Measurements from ENCODE around the gene JMJD8.

Gene JMJD8

DNA sequence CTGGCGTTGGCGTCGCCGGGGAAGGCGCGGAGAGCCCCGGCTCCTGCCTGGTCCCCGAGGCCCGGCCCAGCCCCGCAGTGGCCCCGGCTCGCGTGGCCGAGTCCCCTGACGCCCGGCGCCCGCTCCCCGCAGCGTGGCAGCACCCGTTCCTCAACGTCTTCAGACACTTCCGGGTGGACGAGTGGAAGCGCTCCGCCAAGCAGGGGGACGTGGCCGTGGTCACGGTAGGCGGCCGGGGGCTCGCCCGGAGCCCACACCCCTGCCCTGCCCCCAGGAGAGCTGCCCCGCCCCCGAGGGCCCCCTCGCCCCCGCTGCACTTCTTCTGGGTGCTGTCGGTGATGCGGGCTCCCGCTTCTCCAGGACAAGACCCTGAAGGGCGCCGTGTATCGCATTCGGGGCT, 34.5 kb downstream of the JMJD8 start:
- Histone ChIP-seq H3K27ac (peak overlapping the region; percentile 34 to 96 (median 90)), H3K4me3 (peak overlapping the region; percentile 53 to 86 (median 68))

DNA sequence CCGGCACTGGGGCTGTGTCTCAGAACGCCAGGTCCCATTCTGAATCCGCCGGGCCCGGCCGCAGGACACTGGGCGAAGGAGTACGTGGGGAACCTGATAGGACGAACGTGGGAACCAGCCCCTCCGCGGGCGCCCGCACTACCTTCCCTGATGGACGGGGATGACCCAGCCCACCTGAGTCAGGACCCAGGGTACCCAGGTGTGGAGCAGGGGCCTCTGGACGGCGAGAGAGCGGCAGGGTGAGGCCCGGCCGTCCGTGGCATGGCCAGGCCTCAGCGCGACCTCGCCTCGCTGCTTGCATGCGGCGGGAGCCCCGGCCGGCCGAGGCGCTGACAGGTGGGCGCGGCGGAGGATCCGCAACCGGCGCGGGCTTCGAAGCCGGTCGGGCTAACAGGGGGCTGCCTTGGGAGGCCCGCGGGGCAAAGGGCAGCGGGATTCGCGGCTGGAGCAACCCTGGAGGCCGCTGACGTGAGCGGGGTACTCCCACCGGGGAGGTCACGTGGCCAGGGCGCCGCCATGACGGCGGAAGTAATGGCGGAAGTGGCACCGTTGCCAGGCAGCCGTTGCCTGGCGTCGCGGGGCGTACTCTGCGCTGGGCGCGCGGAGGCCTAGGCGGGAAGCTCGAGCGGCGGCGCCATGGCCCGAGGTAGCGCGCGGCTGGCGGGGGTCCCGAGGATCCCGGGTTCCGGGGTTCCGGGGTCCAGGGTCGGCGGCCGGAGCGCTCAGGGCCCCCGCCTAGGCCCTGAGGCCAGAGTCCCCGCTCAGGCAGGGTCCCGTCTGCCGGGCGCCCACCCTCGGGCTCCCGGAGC, 35.1 kb downstream of the JMJD8 start, which contains the start of gene WDR90:
Gene WDR90, plus strand, starts transcription at position 585 of the 809 bp plus-strand sequence. Its CDS starts 52 bp downstream, at position 637.
- H3K27ac ChIP-seq, result peak within 1 kb of the TSS; percentile 60 to 96 (median 90)

DNA sequence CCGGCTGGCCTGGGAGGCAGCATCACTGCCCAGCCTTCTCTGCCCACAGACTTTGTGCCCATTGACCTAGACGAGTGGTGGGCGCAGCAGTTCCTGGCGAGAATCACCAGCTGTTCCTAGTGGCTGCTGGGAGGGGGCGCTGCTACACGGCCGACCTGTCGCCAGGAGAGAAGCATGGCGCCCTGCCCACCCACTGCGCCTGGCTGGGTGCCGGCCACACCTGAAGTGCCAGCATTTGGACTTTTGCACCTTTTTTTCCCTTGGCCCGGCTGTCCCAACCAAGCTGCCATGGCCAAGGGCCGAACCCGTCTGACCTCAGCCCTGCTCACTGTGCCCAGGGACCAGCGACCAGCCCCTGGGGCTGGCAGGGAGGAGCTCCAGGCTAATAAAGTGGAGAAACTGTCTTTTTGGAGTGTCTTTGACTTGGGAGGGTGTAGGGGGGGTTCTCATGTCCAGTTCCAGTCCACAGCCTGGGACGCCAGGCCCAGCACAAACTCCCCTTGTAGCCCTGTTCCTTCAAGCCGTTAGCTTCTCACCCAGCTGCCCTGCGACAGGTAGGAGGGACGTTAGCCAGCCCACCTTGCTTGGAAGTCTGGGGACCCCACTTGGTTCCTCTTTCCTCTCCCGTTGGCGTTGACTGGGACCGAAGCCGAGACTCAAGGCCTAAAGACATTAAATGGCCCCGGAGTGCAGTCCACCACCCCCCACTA, 35.9 kb downstream of the JMJD8 start:
- peak overlapping the region; percentile 53 to 86 (median 68) for H3K4me3 ChIP-seq
- H3K27ac ChIP-seq, result peak overlapping the region; percentile 60 to 96 (median 90)

More for the DNA sequence above, 35.1 kb downstream of the JMJD8 start, which contains the start of gene WDR90:
- H3K4me3 ChIP-seq, result peak within 1 kb of the TSS; percentile 53 to 86 (median 68)

DNA sequence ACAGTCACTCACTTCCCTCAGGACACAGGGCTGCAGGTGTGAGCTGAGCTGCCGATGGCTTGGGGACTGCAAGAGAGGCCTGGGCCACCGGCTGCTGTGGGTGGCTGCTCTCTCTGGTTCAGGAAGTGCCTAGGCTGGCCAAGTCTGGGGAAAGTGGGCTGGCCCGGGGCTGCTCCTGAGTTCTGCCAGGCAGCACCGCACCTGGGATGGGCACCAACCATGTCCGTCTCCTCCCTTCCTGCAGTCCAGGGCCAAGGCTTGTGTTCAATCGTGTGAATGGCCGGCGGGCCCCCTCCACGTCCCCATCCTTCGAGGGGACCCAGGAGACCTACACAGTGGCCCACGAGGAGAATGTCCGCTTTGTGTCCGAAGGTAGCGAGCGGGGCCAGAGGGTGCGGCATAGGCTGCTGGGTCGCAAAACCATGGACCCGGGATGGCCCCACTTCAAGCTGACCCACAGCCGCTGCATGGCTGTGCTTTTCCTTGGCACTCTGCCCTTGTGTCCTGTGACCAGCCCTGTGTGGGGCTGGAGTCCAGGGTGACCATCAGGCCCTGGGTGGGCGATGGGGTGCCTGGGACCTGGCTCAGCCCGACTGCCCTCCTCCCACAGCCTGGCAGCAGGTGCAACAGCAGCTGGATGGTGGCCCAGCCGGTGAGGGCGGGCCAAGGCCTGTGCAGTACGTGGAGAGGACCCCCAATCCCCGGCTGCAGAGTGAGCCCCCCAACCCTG, 36.8 kb downstream of the JMJD8 start:
- Histone ChIP-seq H3K4me3 (peak overlapping the region in 1 of 7 experiments; percentile 82), H3K27ac (peak overlapping the region in 3 of 21 experiments; percentile 92 to 96 (median 96))

DNA sequence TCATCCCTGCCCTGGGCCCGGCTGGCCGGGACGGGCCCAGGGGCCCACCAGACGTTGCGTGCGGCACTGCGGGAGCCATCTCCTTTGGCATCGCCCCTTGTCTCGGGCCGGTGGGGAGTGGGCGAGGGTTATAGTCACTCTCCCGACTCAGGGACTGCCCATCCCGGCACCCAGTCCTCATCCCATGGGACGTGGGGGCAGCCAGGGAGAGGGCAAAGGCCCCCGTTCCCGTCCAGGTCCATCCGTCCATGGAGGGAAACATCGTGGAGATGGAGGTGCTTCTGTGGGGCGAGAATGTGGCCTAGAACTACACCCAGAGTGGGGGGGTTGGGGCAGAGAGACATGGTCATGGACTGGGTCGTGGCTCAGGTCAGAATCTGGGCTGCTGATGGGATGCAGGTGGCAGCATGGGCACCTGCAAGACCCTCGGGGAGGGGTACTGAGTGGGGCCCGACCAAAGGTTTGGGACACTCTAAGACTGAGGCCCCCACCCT, 37.4 kb downstream of the JMJD8 start:
- no peak overlapping the region for H3K27ac ChIP-seq
- no peak overlapping the region for H3K4me3 ChIP-seq

DNA sequence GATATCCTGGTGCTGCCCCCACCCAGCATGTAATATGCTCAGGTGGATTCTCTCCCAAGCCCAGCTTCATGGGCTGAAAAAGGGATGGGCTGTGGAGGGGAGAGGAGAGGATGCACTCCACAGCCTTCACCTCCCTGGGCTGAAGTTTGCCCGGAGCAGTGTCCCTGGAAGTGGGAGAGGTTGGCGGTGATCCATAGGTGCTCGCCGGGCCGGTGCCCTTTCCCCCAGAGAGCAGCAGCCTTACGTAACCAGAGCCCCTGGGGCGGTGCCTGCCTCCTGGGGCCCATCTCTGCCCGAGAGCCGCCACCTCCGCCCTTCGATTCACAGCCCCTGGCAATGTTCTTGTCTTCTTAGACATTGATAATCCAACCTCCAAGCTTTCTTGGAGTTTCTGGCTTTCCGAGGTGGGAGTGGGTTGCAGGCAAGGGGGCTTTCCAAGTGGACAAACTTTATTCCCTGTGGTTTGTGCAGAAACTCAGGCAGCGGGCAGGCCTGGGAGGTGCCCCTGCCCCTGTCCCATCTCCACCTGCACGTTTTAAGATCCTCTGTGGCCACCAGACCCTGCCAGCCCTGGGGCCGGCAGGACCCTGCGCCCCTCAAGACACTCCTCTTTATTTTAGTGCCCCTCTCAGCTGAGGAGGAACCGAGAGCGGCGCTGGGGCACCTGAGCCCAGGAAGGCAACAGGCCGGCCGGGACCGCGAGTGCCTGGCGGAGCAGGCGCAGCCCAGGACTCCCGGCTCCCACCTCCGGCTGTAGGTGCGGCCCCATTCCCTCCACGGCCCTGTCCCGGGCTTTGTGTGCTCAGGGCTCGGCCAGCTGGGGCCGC, 38.1 kb downstream of the JMJD8 start:
- H3K4me3 ChIP-seq, result no peak overlapping the region
- no peak overlapping the region for H3K27ac ChIP-seq

DNA sequence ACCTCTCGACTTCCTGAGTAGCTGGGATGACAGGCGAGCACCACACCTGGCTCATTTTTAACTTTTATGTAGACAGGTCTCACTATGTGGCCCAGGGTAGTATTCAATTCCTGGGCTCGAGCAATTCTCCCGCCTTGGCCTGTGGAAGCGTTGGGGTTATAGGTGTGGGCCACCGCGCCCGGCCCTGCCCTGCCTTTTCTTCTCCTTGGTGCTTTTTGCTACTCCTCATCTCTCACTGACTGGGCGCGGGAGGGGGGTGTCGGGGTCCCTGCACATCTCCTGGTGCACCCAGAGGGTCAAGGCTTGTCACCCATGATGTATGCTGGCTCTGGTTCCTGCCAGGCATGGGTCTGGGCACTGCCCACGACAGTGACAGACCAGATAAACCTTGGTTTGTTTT, 39.6 kb downstream of the JMJD8 start:
- Histone ChIP-seq H3K4me3 (no peak overlapping the region), H3K27ac (no peak overlapping the region)

DNA sequence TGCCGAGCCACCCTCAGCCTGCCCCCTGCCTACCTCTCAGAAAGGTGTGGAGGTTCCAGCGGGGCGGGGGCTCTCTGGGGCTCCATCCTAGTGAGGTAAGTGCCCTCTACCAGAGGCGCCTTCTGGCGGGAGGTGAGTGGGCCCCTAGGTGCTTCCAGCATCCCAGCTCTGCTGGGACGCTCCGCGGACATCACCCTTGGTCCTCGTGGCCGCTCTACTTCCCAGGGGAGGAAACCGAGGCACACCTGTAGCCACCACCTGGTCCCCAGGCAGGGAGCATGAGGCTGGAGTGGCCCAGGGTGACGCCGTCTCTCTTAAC, 41.1 kb downstream of the JMJD8 start:
- peak overlapping the region in 13 of 21 experiments; percentile 16 to 82 (median 72) for H3K27ac ChIP-seq

DNA sequence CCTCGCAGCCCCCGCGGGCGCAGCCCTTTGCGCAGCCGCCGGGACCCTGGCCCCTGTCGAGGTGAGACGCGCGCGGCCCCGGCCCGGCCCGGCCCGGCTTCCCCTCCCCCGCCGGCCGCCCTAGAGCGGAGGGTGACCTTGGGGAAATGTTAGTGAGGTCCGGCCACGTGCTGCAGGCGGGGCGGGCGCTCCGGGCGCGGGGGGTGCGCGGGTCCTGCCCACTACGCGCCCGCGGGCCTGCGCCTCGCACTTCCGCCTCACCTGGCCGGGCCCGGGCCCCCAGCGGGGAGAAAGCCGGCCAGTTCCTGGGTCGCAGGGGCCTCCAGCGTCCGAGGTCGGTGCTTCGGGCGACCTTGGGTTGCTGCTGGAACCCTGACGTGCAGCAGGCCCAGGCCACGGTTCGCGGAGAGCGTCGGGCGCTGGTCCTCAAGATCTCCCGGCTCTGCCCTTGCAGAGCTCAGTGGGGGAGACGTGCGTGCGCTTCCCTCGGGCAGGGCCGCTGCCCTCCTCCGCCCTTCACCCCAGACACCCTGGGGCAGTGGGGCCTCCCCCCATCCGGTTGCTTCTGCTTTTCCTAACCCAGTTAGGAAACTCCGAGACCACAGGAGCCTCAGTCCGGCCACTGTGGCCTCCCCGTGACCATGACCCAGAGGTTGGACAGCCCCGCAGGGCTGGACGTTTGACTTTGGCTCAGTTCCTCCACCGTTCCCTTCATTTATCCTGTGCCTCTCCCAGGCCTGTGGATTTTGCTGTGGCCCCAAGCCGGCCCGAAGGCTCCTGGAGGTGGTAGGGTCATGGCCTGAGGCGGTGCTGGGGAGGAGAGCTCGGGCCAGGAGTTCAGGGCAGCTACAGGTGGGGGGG, 41.7 kb downstream of the JMJD8 start:
- Histone ChIP-seq H3K4me3 (peak overlapping the region; percentile 52 to 83 (median 71)), H3K27ac (peak overlapping the region in 19 of 21 experiments; percentile 16 to 82 (median 67))

More for the DNA sequence above, 41.1 kb downstream of the JMJD8 start:
- H3K4me3 ChIP-seq, result peak overlapping the region in 4 of 7 experiments; percentile 52 to 83 (median 77)

DNA sequence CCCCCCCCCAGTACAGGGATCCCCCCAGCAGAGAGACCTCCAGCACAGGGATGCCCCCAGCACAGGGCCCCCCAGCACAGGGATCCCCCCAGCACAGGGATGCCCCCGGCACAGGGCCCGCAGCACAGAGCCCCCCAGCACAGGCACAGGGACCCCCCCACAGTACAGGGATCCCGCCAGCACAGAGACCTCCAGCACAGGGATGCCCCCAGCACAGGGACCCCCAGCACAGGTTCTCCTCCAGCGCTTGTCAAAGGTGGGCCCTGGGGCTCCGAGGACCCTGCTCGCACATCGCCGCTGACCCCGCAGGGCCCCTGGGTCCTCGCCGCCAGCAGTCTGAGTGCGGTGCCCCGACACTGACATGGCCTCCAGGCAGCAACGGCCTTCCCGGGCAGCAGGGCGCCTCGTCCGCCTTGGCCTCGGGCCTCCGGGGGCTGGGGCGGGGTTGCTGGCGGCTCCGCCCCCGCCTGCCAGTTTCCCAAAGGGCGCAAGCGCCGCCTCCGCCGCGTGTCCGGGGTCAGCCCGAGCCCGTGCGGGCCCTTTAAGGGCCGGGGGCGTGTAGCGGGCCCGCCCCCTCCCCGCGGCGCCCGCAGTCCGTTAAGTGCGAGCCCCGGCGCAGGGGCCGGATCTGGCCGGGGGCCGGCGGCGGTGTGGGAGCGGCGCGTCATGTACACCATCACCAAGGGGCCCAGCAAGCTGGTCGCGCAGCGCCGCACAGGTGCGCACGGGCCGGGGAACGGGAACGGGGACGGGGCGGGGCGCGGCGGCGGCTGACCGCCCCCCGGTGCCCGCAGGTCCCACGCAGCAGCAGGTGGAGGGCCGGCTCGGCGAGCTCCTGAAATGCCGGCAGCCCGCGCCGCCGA, 42.6 kb downstream of the JMJD8 start, which contains the start of gene MCRIP2:
Gene MCRIP2, plus strand, starts transcription at position 503 of the 863 bp plus-strand sequence. Its CDS starts 164 bp downstream, at position 667.
- peak within 1 kb of the TSS; percentile 52 to 83 (median 71) for H3K4me3 ChIP-seq
- H3K27ac ChIP-seq, result peak within 1 kb of the TSS in 20 of 21 experiments; percentile 16 to 82 (median 70)

DNA sequence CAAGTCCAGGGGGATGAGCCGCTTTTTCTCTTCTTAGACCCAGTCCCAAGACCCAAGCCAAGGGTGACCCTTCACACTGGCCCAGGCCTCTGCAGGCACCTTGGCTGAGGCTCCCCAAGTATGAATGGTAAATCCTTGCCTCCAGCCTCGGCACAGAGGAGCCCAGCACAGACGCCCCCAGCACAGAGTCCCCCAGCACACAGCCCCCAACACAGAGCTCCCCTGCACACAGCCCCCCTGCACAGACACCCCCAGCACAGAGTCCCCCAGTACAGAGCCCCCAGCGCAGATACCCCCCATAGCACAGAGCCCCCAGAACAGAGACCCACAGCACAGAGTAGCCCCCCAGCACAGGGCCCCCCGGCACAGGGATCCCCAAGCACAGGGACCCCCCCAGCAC, 43.5 kb downstream of the JMJD8 start:
- no peak overlapping the region for H3K4me3 ChIP-seq

DNA sequence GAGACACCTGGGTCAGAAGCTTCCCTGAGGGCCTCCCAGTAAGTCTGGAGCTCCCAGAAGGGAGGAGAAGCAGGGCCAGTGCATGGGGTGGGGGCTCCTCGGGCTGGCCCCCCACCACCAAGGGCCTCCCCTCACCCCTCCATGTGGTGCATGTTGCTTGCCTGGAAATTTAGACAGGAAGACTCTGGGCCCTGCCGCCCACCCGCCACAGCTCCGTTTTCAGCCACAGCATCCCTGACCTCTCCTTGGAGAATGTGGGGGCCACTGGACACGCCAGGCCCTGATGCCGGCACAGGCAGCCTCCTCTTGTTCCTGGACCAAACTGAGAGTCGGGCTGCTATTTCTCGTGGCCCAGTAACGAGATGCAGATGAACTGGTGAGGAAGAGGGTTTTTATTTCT, 45.3 kb downstream of the JMJD8 start:
- no peak overlapping the region for H3K27ac ChIP-seq
- no peak overlapping the region for H3K4me3 ChIP-seq

More for the DNA sequence above, 43.5 kb downstream of the JMJD8 start:
- H3K27ac ChIP-seq, result no peak overlapping the region

DNA sequence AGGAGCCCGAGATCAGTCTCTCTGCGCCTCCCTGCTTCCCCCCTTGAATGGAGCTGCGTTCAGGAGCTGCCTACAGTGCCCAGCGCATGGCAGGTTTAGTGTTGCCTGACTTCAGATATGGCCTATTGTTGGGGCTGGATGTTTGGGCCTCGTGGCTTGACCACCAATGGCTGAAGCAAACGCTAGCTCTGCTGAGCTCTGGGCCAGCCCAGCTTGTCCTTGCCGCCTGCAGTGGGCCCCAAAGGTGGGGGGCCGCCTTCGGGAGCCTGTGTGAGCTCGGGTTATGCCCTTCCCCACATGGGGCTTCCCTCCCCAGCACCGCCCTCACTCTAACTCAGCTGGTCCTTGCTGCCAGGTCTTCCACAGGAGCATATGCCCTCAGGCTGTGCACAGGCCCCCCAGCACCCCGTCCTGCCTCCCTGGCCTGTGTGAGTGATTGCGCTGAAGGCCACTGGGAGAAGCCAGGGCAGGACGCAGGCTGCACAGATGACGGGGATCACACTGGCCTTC, 46.0 kb downstream of the JMJD8 start:
- Histone ChIP-seq H3K4me3 (no peak overlapping the region), H3K27ac (peak overlapping the region in 1 of 21 experiments; percentile 37)

DNA sequence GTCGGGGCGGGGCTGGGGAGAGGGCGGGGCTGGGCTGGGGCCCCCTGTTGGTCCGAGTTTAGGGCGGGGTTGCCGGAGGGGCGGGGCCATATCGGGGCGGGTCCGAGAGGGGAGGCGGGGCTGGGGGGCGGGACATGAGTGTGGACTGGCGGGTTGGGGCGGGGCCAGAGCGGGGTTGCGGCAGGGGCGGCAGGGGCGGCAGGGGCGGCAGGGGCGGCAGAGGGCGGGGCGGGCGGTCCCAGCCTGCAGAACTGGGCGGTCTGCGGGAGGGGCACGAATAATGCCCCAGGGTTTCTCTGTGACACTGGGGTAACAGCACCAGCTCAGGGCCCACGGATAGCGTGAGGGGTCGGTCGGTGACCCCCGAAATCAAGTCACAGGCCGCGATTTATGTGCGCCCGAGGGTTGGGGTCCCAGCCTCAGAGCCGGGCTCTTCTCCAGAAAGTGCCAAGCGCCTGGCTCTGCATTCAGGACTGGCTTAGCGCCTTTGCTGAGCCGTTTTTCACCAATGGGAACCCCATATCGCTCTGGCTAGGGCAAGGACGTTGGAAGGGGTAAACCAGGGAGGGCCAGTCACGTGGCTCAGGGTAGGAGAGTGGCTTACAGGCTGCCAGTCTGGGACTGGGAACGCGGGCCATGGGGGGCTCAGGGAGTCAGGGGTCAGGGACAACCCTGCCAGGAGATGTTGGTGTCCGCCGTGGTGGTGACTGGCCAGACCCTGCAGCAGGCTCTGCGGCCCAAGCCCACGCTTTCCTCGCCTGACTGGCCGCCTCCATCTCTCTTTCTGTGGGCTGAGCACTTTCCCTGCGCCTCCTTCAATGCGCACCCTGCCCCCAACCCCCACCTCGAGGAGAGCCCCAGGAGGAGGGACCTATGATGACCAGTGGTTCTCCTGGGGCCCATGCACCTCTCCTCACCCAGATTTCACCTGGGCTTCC, 46.8 kb downstream of the JMJD8 start:
- H3K4me3 ChIP-seq, result peak overlapping the region; percentile 62 to 90 (median 73)
- peak overlapping the region in 18 of 21 experiments; percentile 77 to 95 (median 88) for H3K27ac ChIP-seq

DNA sequence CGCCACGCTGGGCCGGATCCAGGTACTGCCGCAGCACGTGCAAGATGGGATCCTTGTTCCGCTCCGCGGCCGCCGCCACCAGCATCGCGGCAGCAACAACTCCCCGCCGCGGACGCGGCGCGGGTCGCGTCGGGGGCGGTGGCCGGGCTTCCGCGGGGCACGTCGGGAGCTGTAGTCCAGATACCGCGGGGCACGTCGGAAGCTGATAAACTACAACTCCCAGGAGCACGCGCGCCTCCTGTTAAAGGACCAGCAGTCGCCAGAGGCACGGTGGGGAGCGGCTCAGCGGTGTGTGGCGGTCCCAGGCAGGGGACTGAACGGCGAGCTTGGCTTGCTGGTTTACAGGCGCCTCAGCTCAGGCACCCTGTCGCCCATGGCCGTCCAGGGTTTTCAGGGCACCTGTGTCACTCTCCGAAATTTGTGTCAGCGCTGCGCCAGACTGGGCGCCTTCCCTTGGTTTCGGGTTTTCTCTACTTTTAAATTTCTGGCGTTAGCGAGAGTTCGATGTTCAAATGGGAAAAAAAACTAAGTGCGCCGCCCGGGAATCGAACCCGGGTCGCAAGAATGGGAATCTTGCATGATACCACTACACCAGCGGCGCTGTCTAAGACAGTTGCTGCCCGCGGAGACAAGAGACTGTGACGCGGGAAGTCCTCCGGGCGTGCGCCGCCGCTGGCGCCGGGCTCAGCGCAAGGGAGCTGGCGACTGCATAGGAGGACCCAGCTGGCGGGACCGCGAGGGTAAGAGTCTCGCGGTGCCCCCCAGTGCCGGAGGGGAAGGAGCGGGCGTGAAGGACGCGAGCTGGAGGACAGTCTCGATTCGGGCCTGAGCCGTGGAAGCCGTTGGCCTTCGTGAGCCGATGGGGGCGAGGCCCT, 47.7 kb downstream of the JMJD8 start, which contains the start of gene METTL26:
Gene METTL26, minus strand, starts transcription at position 100 of the 875 bp plus-strand sequence. Its CDS starts 15 bp downstream, at position 85.
- Histone ChIP-seq H3K4me3 (peak within 1 kb of the TSS; percentile 62 to 90 (median 73)), H3K27ac (peak within 1 kb of the TSS; percentile 59 to 95 (median 88))
